H1 (cell line): ENCODE results near the gene TOB1. TPM values are rescaled to one million over a fixed set of nuclear protein-coding genes. Genes with fewer than 3 reads are reported as not detected.

Source experiments
- ATF3 ChIP-seq: IDR thresholded peaks from 2 replicates; pipeline ENCODE4 v1.6.1; 2011; ENCODE audit warnings: low read depth, mild to moderate bottlenecking, low read length; ENCODE audit not compliant: insufficient read depth
- CHD7 ChIP-seq: fragments of 300-600 bp; sonication (generic); IDR thresholded peaks from 2 replicates; pipeline ENCODE4 v1.7.1; 2012; ENCODE audit warnings: low read length, moderate library complexity, mild to moderate bottlenecking, inconsistent platforms; ENCODE audit not compliant: insufficient replicate concordance
- EGR1 ChIP-seq: IDR thresholded peaks from 2 replicates; pipeline ENCODE4 v1.6.1; 2011; ENCODE audit warnings: low read depth, low read length, borderline replicate concordance
- FOSL1 ChIP-seq: IDR thresholded peaks from 2 replicates; pipeline ENCODE4 v1.6.1; 2011; ENCODE audit warnings: mild to moderate bottlenecking, low read depth, low read length, moderate library complexity; ENCODE audit not compliant: insufficient read depth
- JUN ChIP-seq: IDR thresholded peaks from 2 replicates; pipeline ENCODE4 v1.6.1; 2011; ENCODE audit warnings: low read depth, mild to moderate bottlenecking, improper control_type of control experiment, low read length
- MAX ChIP-seq: IDR thresholded peaks from 2 replicates; pipeline ENCODE4 v1.6.1; 2012; ENCODE audit warnings: inconsistent platforms
- POU5F1 ChIP-seq: IDR thresholded peaks from 2 replicates; pipeline ENCODE4 v1.6.1; 2011; ENCODE audit warnings: low read depth, mild to moderate bottlenecking, low read length, moderate library complexity
- SRF ChIP-seq: IDR thresholded peaks from 2 replicates; pipeline ENCODE4 v1.6.1; 2011; ENCODE audit warnings: mild to moderate bottlenecking, low read depth, low read length, moderate library complexity
- polyA plus RNA-seq, 7 experiments: library from polyadenylated mRNA; depleted of rRNA in 3 of 7; stranded (reverse) in 5 of 7; unstranded in 2 of 7; fragments of >200 nt in 5 of 7; fragments of 200-250 nt in 2 of 7; gene quantifications; 1 replicate in 5 of 7; 2 replicates in 1 of 7; 4 replicates in 1 of 7; pipeline versions ENCODE4 v1.2.1 to v1.2.3, GENCODE V29; 2011 to 2013; ENCODE audit warnings: missing spikeins in 2 of 7, mixed read lengths in 2 of 7
- total RNA-seq: library from RNA; stranded (reverse); fragmentation: NEBNext Ultra II Directional; extraction: Animal tissue kit (Norgen Biotek cat#: 25700); gene quantifications from 2 replicates; pipeline ENCODE4 v1.2.1, GENCODE V29; 2021

Gene TOB1
- total and polyA plus RNA-seq, 2 of the 8 experiments (the other 6 are each of a cell fraction or from before 2014, with no cell fraction given) = 14.4 to 20.8 TPM

DNA sequence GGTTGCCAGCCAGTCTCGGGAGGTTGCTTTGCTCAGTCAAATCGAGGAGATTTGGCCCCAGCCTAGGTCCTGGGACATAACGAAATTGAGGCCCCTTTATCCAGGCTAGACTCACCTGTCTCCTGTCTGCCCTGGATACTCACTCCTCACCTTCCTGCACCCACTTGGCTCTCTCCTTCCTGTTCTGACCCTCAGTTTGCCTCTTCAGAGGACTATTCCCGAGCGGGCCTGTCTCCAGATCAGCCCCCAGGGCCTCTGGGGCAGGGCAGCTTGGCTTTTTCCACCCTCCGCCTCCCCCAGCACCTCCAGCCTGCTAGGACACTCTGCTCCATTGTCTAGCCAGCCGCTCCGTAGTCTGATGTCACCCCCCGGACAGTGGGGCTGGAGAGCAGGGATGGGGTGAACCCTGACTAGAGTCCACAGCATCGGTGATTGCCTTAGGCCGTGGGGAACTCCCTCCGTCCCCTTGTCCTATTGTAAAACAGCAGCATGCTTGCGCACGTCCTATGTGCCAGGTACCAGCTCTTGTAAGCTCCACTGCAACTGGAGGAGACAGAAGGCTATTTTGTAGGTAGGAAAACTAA is 21.9 kb downstream of the TOB1 start (continued):
- TF ChIP-seq CHD7 = no peak
- TF ChIP-seq JUN = no peak
- TF ChIP-seq EGR1 = no peak
- no peak for TF ChIP-seq FOSL1
- TF ChIP-seq MAX = no peak
- TF ChIP-seq SRF = no peak
- TF ChIP-seq ATF3 = no peak
- no peak for TF ChIP-seq POU5F1
- TF ChIP-seq, all 59 proteins: peak for 0
